Stimulated activated CD4-positive, alpha-beta T cell treated with anti-CD3 and anti-CD28 coated beads, TNF-alpha, amount 100 ng/mL, for 1 hour (primary cell): ENCODE data around the gene INTU.
"Not testable (repeated sequence)": the region's sequence is repeated elsewhere in the genome, so short reads cannot be mapped to it uniquely, and the experiment has no call there.

ENCODE experiments used
- DNase-seq, 3 donors: peaks; one replicate each; pipeline ENCODE4 v3.0.0-alpha.2; 2020; ENCODE audit warnings: low read depth in 3 of 3, low spot score in 1 of 3

The INTU gene

DNA sequence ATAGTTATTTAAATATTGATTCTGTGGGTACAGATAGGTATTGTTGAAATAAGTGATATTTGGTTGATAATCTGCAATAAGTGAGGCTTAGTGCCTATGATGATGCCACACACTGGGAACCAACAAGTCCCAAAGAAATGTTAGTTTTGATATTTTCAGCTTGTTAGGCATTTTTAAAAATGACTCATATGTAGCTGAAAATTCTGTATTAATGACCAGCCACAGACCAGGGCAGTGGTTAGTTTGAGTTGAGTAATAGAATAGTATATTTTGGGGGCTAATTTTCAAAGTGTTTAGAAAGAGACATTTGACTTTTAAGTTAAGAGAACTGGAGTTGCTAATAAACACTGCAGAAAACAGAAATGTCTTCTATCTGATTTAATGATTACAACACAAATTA, 9.4 kb downstream of the INTU start:
- no peak for DNase-seq

DNA sequence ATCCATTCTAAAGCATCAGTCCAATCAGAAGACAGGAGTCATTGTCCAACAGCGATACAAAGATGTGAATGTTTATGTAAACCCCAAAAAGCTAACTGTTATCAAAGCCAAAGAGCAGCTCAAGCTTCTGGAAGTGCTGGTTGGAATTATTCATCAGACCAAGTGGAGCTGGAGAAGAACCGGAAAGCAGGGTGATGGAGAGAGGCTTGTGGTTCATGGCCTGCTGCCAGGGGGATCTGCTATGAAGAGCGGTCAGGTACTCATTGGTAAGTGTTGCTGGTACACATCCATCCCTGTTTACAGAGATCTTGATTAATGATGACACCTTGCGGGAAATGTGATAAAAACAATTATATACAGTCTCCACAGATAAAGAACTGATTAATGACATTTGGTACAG, 11.0 kb downstream of the INTU start:
- DNase-seq = no peak

DNA sequence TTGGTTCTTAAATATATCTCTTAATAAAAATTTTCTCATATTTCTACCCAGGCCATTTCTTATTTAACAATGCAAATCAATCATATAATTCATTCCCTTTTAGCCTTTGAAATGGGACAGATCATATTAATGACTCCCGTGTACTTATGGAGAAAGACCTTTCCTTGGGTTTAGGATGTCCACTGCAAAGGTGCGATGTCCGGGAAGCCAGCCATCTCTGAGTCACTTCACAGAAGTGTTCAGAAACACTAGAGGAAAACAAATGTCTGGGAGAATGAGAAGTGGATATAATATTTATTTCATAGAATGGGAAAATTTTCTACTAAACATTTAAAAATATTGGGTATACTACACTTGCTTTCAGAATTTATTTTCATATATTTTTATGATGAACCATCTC, 15.3 kb downstream of the INTU start:
- DNase-seq = no peak

DNA sequence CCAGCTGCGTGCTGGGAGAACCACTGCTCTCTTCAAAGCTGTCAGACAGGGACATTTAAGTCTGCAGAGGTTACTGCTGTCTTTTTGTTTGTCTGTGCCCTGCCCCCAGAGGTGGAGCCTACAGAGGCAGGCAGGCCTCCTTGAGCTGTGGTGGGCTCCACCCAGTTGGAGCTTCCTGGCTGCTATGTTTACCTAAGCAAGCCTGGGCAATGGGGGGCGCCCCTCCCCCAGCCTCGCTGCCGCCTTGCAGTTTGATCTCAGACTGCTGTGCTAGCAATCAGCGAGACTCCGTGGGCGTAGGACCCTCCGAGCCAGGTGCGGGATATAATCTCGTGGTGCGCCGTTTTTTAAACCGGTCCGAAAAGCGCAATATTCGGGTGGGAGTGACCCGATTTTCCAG, 22.8 kb downstream of the INTU start:
- not testable (repeated sequence) for DNase-seq

DNA sequence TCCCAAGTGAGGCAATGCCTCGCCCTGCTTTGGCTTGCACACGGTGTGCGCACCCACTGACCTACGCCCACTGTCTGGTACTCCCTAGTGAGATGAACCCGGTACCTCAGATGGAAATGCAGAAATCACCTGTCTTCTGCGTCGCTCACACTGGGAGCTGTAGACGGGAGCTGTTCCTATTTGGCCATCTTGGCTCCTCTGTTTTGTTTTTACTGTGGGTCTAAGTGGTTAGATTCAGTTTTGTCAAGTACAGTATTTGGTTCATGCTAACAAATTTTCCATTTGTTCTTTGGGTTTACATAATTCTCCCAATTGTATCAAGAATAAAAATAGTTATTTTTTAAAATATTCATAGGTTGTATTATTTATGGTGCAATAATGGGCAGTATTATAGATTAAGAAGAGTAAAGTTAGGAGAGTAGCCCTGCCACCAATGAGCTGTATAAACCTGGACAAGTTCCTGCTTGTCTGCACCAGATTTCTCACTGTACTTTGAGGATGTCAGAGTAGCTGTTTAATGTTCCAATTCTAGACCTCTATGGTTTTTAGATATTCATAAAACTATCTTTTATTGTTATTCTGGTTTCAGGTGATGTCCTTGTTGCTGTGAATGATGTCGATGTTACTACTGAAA, 23.4 kb downstream of the INTU start:
- DNase-seq = no peak

DNA sequence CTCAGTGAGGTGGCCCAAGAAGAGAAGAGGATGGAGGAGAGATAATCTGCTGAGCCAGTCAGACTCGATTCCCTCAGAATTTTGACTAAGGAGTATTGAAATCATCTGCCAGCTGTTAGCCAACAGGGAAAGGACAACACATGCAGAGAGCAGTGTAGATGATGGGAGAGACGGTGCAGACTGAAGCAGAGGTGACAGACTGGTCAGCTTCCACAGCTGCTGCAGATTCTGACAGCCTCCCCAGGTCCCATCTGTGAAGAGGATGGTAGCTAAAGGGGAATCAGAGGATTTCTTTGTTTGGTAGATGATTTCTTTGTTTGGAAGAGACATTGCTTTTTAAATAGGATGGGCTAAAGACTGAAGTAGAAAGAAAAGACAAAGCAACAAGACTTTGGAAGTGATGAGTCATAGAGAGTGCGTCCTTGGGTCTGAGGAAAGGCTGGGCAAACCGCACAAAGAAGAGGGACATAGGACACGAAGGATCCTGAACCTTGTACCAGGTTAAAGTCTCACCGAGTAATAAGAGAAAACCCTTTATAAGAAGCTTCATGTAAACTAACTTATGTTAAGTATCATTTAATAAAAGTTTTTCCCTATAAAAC, 27.6 kb downstream of the INTU start:
- no peak for DNase-seq

DNA sequence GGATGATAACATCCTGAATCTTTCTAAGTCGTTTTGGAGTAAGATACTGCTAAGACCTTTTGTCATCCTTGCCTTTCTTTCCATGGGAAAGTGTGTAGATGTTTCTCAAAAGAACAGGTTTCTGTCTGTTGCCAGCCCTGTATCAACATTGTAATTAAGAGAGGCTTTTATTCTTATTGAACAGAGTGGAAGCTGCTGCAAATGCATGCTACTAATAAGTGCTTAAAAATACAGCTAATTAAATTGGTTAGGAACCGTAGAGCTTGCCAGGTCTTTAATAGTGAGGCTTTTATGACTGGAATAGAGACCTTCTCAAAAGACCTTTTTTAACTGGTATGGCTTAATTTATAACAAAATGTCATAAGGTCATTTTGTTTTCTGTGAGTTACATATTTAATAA, 34.4 kb downstream of the INTU start:
- no peak for DNase-seq

DNA sequence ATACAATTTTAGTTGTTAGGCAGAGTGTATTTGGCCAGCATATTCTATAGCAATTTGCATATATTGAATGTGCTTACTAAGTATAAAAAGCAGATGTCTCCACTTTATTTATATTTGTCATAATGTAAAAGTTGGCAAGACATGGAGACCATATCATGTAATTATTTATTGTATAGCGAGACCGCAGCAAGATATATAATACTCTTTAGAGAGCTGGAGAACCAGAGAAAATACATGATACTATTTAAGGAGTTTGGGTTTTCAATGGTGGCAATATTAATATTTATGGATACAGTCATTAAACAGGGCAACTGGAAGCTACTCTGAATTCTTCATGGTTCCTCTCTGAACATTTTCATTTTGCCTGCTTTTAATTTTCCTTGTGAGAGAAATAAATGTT, 35.0 kb downstream of the INTU start:
- no peak for DNase-seq

DNA sequence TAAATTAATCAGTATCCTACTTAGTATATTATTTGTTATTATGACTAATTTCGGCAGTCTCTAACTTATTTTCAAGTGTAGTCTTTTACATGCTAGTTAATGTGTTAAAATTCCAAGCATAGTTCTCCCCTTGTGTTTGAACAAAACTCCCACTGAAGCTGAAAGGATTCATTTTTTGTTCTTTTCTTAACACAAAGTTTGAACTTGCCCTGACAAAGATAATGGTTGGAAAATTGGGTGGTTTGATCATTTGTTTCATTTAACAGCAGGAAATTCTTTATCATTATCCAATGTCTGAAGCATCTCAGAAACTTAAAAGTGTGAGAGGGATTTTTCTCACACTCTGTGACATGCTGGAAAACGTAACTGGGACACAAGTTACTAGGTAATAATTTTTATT, 36.0 kb downstream of the INTU start:
- DNase-seq = no peak

DNA sequence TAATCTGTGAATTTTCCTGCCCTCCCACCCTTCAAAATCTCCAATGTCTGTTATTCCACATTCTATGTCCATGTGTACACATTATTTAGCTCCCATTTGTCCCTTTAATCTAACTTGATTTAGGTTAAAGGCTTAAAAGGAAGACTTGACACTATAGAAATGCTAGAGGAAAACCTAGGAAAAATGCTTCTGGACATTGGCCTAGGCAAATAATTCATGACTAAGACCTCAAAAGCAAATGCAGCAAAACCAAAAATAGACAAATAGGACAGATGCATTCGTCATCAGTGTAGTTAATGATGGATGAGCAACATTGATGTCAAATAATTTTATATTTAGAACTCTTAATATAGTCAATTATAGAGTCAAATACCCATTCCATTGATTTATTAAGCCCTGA, 36.9 kb downstream of the INTU start:
- no peak for DNase-seq

DNA sequence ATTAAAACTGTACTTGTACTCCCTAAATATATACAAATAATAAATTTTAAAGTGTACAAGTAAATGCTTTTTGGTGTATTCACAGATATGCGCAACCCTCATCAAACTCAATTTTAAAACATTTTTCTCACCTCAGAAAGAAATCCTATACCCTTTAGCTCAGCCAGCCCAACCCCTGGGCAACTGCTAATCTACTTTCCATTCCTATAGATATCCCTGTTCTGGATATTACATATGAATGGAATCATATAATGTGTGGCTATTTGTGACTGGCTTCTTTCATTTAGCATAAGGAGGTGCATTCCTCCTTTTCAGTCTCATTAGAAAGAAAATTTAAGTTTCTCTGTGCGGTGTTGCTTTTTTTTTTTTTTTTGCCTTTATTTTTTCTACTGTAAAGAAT, 39.4 kb downstream of the INTU start:
- DNase-seq = no peak

DNA sequence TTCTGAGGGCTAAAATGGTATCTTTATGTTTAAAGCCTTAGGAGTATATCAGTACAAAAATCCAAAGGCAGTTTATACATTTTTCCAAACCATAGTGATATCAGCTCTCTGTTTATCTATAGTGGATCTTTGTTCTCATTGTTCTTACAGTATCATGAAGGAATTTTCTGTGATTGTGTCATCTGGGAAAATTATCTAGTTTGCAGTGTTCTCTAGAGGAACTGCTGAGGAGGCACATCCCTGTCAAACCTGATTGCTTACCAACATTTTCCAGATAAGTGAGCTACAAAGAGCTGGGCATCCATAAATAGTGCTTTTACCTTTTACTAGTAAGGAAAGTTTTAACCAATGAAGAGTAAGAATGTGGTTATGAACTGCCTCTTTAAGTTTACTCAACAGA, 52.5 kb downstream of the INTU start:
- no peak for DNase-seq

DNA sequence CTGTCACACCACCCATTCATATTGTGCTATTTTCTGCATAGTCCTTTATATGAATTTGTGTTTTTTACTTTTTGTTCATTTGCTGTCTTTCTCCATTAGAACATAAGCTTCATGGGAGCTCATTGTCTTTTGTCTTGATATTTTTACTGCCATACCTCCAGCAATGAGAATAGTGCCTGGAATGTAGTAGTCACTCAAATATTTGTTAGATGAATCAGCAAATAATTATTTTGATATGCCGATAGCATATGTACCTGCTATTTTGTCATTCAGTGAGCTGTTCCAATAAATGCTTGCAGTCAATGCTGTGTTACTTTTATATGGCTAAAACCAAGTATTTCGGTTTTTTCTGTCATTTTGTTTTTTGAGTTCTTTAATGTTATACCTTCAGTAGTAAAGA, 53.9 kb downstream of the INTU start:
- DNase-seq = no peak

DNA sequence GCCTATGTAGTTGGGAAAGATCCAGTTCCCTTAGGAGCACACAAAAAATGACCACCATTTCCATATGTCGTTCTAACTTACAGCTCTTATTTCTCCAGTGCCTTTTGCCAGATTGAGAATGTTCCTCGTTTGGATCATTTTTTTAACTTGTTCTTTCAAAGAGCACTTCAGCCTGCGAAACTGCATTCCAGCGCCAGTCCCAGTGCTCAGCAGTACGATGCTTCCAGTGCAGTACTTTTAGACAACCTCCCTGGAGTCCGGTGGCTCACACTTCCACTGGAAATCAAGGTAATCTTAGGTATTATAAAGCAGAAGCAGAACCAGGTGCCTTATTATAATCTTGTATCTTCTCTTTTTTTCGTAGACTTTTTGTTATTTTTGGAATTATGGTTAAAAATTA, 54.8 kb downstream of the INTU start:
- no peak for DNase-seq

DNA sequence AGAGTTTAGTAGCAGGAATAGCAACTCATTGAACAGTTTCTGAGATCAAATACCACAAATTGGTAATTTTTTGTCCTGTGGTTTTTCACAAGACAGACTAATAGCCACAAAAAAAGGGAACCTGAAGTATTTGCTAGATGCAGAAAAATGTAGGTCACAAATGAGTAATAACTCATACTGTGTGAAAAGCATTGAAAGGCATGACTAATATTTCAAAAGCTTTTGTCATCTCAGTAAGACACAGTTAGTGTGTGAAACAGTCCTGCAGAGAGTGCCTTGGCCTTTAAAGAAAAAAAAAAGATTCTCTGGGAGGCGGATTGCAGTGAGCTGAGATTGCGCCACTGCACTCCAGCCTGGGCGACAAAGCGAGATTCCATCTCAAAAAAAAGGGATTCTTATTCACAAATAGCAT, 66.0 kb downstream of the INTU start:
- DNase-seq = no peak

DNA sequence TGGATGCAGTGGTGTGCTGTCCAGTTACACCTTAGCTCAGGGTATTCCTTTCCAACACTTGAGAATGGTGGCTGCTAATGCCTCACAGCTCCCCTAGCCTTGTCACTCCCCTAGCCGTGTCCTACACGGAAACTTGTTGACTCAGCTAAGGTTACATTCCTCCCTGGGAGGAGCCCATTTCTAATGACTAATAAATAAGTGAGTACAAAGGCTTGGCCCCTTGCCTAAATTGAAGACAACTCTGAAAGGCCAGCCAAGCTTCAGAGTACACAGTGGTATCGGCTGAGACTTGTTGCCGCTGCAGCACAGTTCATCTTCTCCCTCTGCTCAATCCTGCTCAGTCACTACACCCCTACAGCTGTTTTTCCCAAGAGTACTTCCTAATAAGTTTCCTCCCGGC, 76.2 kb downstream of the INTU start:
- no peak for DNase-seq

DNA sequence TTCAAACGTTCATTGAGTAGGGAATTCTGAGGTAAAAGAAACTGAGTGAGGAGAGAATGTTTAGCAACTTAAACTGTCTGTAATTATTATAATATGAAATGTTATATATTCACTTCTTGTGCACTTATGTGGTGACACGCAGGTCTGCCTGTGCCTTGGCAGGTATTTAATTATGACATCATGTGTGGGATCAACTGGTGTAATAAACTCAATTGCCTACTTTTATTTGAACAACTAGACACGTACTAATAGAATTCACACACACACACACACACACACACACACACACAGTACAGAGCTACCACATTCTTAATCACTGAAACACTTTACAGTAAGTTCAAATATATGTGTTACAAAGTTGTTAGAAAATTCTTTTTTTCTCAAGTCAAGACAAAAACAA, 76.7 kb downstream of the INTU start:
- DNase-seq = no peak

DNA sequence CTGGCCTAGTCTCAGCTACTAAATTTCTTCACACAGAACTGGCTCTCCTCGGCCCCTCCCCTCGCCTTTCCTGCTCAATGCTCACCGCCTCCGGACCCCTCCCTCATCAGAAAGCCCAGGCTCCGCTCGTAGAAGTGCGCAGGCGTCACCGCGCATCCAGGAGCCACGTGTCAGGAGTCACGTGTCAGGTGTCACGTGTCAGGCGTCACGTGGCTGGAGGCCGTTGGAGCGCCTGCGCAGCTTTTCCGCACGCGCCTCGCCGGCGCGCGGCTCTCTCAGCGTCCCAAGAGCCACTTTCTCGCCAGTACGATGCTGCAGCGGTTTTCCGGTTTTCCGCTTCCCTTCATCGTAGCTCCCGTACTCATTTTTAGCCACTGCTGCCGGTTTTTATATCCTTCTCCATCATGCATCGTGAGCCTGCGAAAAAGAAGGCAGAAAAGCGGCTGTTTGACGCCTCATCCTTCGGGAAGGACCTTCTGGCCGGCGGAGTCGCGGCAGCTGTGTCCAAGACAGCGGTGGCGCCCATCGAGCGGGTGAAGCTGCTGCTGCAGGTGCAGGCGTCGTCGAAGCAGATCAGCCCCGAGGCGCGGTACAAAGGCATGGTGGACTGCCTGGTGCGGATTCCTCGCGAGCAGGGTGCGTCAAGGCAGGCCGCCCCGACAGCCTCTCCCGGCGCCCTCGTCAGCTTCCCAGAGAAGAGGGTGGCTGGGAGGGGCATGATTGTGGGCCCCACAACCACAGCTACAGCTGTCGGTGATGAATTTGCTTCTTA, 97.6 kb downstream of the INTU start, which contains the start of gene SLC25A31:
SLC25A31 (plus strand) TSS at position 259 of the 772 bp plus-strand sequence; CDS start at position 405, 146 bp downstream.
- DNase-seq = no peak

DNA sequence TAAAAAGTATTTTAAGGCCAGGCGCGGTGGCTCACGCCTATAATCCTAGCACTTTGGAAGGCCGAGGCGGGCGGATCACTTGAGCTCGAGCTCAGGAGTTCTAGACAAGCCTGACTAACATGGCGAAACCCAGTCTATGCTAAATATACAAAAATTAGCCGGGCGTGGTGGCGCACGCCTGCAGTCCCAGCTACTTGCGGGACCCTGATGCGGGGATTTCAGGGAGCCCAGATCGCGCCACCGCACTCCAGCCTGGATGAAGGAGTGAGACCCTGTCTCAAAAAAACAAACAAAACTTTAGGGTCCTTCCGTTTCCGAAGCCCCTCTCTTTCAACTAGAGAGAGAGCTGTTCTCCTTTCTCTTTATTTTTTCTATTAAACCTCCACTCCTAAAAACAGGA, 98.6 kb downstream of the INTU start:
- no peak for DNase-seq

DNA sequence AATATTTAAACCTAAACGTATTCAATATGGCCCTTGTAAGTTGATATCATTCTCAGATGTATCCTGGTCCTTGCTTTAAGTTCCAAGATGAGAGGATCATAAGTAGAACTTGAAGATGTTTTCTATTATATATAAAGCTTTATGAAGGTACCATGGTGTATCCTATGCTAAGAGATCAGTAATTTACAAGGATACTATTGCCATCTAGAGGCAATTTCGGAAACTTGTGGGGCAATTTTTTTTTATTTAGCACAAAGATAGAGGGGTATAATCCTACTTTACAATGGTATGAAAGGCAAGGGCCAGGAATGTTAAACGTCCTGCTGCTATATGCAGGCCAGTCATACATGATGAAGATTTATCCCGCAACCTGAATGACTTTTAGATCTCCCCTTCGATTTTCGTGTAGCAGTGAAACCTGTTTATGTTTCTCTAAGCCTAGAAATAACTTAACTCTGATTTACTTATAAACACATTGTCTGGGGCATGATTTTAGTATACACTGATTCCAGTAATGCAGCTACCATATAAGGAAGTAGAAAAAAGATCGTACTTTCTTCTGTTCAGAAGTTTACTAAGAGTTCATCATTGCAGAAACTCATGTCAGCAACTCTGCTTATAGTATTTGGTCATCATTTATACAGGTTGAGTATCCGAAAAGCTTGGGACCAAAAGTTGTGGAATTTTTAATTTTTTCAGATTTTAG, 100.0 kb downstream of the INTU start:
- DNase-seq = no peak

DNA sequence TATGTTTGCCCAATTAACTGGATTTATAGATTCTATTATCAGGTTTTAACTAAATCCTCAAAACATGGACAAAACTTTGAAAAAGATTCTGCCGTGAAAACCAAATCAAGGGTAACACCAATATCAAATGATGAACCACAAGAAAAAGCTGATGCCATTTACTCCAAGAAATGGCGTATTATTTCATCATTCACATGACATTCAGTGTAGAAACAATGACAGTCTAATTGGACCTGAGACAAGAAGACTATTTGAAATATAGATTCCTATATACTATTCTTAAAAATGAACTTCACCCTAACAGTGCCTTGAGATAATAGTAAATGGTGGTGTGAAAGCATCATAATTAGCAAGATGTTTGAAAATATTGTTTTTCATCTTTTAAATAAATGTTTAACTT, 102.2 kb downstream of the INTU start:
- DNase-seq = no peak

DNA sequence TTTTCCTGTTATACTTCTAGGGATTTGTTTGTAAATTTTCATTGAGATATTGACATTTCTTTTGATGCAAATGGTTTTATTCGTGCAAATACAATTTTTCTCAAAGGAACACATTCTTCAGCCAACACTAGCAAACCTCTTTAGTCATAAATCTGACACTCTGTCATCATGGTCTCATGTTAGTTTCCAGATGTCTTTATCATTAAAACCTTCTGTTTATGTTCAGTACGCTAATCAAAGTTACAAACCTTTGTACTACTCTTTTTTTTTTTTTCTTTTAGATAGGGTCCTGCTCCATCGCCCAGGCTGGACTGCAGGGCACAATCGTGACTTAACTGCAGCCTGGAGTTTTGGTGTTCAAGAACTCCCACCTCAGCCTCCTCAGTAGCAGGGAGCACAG, 104.5 kb downstream of the INTU start:
- DNase-seq = no peak
